Measurements from ENCODE around the gene CREBBP.

Gene CREBBP

DNA sequence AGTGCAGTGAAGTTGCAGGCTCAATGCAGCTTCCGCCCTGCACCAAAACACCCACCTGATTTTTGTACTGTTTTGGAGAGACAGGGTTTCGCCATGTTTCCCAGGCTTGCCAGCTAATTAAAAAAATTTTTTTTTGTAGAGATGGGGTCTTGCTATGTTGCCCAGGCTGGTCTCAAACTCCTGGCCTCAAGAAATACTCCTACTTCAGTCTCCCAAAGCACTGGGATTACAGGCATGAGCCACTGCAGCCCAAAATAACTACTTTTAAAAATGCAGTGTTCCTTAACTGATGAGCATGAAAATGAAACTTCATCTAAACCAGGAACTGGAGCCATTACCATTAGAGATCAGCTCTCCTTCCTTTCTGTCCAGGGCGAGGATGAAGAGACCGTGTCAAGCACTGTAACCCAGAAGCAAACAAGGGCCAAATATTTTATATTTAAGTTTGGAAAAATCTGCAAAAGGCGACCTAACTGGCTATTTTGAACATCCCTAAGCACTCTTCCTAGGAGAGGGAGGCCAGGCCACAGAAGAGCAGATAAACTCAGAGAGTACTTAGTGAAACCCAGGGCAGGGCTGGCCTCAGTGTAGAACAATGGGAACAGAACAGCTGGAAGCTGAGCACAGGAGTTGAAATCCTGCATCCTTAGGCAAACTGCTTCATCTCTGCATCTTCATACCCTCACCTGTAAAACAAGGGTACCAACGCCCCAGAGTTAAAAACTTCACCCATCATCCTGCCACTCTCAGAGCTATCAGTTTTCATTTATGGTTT, 24.0 kb downstream of the CREBBP start:
- no peak for DNase-seq (ENCODE audit: low read depth)

DNA sequence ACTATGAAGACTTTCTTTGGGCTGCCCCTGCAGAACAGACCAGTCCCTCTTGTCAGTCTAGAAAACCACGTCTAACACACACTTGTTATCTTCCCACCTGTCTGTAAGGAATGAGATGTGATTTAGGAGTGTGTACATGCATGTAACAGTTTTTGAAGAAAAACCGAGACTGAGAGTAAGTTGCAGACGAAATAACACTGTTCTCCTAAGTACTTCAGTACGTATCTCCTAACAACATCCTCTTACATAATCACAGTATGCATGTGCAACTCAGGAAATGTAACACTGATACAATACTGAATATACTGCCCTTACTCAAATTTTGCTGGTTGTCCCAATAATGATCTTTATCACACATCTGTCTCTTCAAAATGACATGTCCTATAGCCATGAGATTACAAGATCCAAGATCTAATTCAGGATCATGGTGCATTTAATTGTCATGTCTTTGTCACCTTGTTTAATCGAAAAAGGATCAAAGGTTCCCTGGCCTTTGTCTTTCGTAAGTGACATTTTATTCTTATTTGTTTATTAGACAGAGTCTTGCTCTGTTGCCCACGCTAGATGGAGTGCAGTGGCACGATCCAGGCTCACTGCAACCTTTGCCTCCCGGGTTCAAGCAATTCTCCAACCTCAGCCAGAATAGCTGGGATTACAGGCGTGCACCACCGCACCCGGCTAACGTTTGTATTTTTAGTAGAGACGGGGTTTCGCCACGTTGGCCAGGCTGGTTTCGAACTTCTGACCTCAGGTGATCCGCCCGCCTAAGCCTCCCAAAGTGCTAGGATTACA, 25.6 kb downstream of the CREBBP start:
- DNase-seq (ENCODE audit: low read depth): no peak

DNA sequence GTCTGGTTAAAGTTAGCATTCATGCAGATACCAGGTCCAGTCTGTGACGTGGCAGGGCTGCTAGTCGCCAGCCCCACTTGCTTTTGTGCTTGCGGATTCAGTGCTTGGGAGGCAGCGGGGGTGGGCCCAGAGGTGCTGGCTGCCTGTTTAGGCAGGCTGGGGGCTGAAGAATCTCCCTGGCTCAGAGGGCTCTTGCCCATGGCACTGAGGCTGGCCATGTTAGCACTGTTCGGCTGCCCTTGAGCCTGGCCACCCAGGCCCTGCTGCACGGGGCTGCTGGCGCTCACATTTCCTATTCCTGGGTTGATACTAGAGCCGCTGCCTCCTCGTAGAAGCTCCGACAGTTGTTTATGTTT, 30.0 kb downstream of the CREBBP start:
- no peak for DNase-seq (ENCODE audit: low read depth)

DNA sequence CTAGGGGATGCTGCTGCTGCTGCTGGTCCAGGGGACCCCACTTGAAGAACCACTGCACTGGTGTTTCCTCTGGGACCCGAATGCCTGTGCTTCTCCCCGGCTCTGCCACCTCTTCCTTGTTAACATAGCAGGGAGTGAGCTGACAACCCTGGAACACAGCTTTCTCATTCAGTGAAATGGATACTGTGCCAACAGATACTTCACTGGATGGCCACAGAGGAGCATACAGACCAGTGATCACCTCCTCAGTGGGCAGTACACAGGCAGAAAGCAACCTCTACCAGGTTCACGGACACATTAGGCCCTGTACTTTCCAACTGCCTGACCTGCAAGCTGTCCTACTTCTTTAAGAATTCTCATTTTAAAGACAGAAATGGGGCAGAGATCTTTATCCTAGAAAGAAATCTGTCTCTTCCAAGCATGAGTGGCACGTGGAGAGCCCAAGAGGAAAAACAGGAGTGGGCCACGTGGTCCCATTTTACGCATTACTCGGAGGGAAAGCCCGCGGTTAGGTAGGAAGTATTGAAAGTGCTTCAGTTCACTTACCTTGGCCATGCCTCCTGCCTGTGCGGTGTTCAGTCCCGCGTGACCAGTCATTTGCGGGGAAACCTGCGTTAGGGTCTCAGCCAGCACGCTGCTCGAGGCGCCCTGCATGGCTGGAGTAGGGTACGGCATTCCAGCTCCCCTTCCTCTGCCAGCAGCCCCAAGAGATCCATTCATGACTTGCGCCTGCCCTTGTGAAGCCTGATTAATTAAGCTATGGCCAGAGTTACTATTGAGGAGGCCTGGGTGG, 30.6 kb downstream of the CREBBP start:
- DNase-seq (ENCODE audit: low read depth): no peak

DNA sequence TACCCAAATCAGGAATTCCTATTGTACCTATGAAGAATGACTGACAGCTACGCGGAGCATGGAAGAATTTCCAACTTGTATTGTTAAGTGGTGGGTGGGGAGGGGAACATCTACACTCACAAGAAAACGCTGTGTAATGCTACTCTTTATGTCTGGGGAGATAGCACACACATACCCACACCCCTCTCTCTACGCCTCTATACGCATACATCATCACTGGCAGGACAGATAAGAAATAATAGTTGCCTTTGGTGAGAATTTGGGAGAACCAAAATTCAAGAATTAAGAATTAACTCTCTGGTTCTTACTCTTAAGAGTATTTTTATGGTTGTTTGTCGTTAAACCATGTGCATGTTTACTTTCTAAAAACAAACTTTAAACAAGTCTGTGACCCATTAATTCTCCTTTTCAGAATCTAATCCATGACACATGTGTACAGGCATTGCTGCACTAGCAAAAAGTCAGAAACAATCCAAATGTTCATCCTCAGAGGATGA, 33.9 kb downstream of the CREBBP start:
- no peak for DNase-seq (ENCODE audit: low read depth)

DNA sequence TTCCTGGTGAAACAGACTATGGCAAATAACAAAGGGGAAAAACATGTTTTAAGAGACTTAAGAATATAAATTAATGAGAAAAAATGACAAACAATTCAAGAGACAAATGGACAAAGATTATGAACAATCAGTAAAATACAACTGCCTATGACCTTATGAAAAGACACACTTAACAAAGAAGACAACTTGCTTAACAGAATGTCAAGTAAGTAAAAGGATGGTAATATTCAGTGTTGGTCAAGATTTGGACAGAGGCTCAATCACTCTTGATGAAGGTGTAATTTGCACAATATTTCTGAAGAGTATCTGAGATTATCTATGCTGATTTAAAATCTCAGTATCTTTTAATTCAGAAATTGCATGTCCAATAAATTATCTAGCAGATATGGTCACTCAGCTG, 34.4 kb downstream of the CREBBP start:
- no peak for DNase-seq (ENCODE audit: low read depth)

DNA sequence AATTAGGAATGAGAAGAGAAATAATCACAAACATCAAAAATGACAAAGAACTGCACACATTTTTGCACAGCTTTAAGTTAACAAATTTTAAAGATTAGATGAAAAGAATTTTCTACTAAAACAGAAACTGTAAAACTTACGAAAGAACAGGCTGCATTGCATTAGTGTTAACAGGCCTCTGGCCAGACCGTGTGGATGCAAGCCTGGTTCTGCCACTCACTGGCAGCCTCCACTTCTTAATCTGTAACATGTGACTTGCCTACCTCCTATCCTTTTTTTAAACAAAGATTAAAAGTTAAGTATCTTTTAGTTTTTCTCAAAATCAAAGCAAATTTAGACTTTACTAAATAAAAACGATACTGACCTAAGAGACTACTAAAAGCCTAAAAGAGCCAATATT, 37.5 kb downstream of the CREBBP start:
- DNase-seq (ENCODE audit: low read depth): peak; percentile 73

DNA sequence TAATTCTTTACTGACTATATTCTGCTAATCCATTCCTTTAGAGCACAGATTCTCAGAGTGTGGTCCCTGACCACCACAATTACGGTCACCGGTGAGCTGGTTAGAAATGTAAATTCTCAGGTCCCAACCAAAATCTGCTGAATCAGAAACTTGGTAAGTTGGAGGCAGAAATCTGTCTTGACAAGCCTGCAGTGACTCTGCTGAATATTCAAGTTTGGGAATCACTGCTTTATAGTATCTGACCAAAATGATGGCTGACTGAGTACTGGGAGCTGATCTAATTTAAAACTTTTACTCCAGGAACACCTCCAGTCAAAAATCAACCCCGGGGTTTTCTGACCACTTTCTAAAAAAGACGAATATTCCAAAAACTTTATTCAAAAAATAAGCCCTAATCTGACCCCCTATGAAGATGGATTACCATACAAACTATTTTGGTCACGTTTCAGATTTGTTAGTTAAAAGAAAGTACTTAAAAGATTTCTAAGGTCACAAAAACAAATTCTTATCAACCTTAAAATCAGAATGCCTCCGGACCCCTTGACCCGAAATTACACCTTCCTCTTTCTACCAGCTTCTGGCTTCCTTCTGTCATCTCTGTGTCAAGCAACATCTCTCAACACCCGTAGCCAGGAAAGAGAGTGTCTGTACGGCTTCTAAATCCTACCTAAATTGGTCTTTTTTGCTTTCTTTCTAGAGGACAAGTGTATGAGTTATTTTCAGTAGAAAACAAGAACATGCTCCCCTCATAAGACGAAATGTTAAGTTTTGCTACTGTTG, 38.6 kb downstream of the CREBBP start:
- DNase-seq (ENCODE audit: low read depth): no peak

DNA sequence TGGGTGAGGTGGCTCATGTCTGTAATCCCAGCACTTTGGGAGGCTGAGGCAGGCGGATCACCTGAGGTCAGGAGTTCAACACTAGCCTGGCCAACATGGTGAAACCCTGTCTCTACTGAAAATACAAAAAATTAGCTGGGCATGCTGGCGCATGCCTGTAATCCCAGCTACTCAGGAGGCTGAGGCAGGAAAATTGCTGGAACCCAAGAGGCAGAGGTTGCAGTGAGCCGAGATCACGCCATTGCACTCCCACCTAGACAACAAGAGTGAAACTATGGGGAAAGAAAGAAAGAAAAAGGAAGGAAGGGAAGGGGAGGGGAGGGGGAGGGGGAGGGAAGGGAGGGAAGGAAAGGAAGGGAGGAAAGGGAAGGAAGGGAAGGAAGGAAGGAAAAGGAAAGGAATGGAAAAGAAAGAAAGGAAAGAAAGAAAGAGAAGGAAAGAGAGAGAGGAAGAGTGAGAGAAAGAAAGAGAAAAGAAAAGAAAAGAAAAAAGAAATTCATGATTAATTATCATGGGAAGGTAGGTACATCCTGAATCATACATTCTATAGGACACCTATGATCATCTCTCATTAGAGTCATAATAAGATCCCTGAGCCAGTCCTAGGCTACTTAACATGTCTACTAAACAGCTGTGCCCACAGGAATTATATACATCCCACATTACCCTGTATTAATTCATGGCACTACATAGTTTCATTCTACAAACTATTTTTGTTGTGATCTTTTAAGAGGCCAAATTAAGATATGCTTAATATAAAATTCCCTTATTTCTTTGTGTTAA, 40.9 kb downstream of the CREBBP start:
- DNase-seq (ENCODE audit: low read depth): no peak

DNA sequence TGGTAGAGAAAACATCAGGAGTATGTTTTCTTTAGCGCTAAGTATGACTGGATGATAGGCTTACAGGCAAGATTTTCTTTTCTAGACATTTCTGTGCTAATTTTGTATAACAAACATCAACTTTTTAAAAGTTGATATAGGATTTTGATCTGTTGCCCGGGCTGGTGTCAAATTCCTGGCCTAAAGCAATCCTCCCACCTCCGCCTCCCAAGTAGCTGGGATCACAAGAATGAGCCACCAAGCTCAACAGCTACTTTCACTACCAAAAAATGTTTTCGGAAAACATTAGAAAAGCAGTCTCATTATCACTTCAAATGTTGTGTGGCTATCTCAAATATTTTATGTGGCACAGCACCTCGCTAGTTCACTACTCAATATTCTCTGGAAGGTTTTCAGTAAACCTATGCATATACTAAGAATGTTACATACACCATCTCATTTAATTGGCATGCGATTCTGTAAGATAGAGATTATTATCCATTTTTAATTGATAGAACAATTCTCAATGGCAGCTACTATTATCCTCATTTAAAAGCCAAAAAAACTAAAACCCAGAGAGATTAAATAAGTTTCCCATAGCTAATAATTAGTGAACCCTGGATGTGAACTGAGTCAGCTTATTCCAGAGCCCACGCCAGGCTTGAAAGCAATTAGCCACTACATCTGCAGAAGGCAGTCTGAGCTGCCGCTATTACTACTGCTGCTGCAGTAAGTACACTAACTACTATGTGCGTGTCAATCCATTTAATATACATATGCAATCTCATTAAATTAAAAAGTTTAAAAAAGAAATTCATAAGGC, 41.7 kb downstream of the CREBBP start:
- DNase-seq (ENCODE audit: low read depth): no peak

DNA sequence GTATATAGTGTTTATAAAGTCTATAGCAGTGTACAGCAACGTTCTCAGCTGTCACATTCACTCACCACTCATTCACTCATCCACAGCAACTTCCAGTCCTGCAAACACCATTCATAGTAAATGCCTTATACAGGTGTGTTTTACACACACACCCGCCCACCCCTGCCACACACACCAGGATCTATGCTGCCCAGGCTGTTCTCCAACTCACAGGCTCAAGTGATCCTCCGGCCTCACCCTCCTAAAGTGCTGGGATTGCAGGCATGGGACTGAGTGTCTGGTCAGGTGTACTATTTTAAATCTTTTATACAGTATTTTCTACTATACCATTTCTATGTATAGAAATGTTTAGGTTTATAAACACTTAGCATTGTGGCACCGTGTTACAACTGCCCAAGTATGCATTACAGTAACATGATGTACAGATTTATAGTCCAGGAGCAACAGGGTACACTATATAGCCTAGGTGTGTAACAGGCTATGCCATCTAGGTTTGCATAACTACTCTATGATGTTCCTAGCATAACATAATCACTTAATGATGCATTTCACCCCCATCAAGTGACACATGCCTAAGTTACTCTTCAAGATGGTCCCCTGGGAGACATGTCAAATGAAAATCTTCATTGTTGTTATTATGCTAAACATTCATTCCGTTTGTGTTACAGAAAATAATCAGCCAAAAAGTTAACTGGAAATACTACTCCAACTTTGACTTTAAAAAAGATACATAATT, 42.5 kb downstream of the CREBBP start:
- no peak for DNase-seq (ENCODE audit: low read depth)

DNA sequence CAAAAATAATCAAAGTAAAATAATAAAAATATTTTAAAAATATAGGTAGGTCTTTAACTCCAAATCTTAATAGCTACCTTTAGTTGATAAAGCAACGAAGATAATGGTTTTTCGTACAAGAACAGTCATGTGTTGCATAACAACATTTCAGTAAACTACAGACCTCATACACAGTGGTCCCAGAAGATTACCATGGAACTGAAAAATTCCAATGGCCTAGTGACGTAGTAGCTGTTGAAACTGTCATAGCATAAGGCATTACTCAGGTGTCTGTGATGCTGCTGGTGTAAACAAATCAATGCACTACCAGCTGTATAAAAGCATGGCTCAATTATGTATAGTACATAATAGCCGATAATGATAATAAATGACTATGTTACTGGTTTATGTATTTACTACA, 43.9 kb downstream of the CREBBP start:
- no peak for DNase-seq (ENCODE audit: low read depth)

DNA sequence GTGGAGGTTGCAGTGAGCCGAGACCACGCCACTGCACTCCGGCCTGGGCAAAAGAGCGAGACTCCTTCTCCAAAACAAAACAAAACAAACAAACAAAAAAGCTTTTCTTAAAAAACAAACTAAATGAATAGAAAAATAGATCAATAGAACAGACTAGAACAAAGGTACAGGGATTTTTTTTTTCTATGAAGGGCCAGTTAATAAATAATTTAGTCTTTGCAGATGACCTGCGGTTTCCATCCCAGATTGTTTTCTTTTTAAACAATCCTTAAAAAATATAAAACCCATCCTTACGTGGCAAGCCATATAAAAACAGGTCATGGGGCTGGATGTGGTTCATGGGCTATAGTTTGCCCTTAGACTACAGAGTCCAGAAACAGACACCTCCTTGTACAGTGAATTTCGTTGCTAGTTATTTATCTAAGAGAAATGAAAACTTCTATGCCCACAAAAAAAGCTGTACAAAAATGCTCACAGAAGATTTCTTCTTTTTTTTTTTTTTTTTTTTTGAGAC, 45.4 kb downstream of the CREBBP start:
- DNase-seq (ENCODE audit: low read depth): no peak

DNA sequence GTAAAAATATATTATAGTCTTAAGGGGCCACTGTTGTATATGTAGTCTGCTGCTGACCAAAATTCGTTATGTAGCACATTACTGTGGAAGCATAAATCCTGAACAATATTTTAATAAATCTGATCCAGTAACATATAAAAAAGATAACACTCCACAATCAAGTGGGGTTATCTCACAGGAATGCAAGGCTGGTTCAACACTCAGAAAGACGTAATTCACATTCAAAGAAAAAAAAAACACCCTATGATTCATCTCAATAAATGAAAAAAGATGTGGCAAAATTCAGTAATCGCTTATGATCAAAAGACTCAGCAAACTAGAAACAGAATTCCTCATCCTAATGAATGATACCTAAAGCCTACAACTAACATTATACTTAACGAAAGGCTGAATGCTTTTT, 47.8 kb downstream of the CREBBP start:
- no peak for DNase-seq (ENCODE audit: low read depth)

DNA sequence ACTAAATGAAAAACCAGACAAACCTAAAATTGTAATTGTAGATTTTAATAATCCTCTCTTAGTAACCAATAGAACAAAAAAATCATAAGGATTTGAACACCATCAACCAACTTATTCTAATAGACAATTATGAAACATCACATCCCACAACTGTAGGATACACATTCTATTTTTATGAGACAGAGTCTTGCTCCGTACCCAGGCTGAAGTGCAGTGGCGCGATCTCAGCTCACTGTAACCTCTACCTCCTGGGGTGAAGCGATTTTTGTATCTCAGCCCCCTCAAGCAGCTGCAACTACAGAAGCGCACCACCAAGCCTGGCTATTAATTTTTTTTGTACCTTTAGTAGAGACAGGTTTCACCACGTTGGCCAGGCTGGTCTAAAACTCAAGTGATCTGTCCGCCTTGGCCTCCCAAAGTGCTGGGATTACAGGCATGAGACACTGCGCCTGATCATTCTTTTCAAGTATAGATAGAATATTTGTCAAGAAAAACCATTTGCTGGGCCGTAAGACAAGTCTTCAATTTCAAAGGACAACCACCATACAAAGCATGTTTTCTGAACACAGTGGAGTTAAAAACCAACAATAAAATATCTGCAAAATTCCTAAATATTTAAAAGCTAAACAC, 49.8 kb downstream of the CREBBP start:
- DNase-seq (ENCODE audit: low read depth): no peak

DNA sequence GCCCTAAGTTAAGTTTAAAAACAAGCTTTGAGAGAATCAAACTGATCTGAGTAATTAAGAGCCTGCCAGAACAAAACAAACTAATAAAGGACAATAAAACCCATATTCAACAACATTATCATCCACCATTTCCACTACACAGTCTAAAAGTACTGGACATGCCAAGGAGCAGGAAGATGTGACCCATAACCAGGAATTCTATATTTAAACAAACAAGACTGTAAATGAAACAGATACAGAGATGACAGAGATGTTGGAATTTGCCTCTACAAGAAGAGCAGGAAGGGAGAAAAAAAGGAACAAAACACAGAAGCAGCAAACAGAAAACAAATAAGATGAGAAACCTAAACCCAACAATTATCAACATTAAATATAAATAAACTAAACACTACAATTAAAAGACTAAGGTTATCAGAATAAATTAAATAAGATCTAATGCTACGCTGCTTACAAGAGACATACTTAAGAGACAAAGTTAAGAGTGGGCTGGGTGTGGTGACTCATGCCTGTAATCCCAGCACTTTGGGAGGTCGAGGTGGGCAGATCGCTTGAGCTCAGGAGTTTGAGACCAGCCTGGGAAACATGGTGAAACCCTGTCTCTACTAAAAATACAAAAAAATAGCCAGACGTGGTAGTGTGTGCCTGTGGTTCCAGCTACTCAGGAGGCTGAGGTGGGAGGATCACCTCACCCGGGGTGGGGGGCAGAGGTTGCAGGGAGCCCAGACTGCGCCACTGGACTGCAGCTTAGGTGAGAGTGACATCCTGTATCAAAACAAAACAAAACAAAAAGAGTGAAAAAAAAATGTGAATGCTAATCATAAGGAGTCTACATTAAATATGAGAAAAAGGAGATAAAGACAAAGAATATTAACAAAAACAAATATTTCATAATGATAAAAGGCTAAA, 50.6 kb downstream of the CREBBP start:
- peak; percentile 48 for DNase-seq (ENCODE audit: low read depth)

DNA sequence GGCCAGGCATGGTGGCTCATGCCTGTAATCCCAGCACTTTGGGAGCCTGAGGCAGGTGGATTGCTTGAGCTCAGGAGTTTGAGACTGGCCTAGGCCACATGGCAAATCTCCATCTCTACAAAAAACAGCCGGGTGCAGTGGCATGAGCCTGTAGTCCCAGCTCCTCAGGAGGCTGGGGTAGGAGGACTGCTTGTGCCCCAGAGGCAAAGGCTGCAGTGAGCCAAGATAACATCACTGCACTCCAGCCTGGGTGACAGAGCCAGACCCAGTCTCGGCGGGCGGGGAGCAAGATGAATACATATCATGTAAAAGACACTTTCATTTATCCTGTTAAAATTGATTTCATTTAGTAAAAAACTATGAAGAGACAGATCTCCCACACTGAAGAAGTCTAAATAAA, 54.6 kb downstream of the CREBBP start:
- no peak for DNase-seq (ENCODE audit: low read depth)

DNA sequence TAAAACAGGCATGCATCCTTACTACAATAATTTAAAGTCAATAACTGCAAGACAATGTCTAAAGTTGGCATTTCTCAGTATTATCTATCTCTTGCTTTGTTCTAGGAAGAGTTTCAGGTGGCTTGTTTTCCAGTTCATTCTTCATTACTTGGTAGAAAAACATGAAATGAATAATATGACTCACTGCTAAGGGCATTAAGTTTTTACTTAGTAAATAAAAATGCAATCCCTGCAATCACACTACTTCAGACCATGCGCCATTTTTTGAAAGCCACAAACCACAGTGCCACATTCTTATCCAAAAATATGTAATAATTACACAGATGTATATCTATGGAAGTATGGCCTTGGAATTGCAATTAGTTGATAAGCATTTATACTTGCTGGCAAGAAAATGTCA, 55.4 kb downstream of the CREBBP start:
- DNase-seq (ENCODE audit: low read depth): peak; percentile 53

Data from fibroblast of gingiva (primary cell).